CD4-positive, alpha-beta T cell treated with Interferon gamma for 1 hour (primary cell): ENCODE measurements around the gene GDF9.
A peak's percentile ranks its signal among the peaks of the same experiment; 100 is the strongest.
"Not testable (repeated sequence)": the region's sequence is repeated elsewhere in the genome, so short reads cannot be mapped to it uniquely, and the experiment has no call there.

ENCODE experiments used
- DNase-seq: peaks from one replicate; pipeline ENCODE4 v3.0.0-alpha.2; 2020

GDF9 gene

GRCh38 chr5:132872788-132873118, 6.5 kb upstream of the GDF9 start:
- no peak for DNase-seq

DNA sequence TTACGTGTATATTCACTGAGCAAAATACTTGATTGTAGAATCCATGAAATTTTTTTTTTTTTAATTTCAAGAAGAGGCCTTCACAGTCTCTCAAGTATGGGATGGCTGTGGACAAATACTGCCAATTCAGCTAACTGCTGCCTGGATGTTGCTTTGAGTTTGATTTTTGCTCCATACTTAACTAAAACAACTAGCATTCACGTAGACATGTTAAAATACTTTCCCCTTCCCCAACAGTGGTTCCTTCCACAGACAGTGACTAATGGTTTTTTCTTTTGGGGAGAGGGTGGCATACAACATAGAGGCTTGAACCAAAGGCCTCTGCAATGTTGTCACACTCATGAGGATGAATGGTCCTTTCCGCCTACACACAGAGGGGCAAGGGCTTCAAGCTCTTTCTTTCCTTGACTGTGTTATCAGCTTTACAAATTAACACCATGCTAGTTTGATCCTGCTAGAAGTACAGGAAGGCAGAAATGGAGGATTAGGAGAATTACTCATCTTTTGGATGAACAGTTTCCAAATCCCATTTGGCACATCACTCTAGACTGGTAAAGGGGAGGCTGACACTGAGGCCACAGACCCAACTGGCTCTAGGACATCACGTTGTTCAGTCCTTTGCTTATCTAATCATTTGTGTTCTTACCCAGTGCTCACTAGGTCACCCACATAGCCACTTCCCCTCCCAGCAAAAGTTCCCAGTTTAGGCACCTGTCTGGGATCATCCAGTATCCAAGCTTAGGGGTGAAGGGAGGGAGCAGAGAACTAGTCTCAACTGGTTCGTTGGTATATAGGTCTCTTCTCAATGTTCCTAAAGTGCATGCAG, 5.4 kb upstream of the GDF9 start:
- DNase-seq: no peak

DNA sequence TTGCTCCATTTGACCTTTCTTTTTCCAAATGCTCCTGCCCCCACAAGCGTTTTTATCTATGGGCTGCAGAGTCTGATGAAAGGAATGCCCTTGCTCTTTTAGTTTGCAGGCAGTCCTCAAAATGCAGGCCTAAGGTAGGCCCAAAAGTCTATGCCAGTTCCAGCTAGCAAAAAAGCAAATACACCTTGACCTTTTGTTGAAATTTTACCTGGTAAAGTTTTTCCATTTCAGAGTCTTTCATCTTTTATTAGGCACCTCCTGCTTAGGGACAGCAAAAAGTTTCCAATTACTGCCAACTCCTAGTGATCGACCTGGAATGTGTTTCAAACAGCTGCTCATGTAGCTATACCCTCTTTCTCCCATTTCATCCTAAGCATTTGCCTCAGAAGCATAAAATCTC, 4.5 kb upstream of the GDF9 start:
- no peak for DNase-seq

DNA sequence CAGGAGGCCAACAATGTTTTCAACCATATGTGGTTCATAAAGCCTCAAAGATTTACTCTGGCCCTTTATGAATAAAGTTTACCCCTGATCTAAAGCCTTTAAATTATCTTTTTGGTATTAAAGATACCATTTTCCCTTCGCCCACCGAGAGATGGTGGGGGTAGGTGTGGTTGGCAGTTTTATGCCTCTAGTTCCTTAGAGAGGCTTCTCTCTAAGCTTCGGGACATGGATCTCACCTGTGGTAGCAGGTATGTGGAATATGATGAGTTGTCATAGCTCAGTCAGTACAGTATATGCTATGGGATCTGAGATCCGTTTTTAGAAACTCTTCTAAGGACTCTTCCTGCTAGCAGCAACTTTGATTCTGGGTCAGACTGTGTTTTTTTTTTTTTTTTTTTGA, 2.5 kb upstream of the GDF9 start:
- DNase-seq: no peak

DNA sequence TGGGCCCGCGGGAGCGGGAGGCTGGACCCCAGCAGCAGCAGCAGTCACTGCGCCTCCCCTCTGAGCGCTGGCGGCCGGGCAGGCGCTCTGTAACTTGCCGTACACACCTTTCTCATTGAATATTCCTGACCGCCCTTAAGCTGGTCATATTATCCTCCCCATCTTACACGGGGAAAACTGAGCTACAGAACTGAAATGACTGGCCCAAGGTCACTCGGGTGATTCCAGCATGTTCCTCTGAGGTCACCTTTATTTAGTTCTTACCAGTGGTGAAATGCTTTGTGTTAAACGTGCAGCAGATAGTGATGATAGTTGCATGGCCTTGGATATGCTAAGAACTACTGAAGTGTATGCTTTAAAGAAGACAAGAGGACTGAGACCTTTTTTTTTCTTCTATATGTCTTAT, 780 bp upstream of the GDF9 start:
- no peak for DNase-seq

- no peak for DNase-seq
These were observed 464 bp downstream of the GDF9 start for GRCh38 chr5:132865668-132866341.

GRCh38 chr5:132860742-132861141, 5.5 kb downstream of the GDF9 start:
- DNase-seq: no peak

- no peak for DNase-seq
These were observed 6.3 kb downstream of the GDF9 start for GRCh38 chr5:132859889-132860437.

GRCh38 chr5:132856011-132856410, 10.3 kb downstream of the GDF9 start:
- no peak for DNase-seq

GRCh38 chr5:132854992-132855391, 11.3 kb downstream of the GDF9 start:
- not testable (repeated sequence) for DNase-seq

GRCh38 chr5:132854301-132854700, 12.0 kb downstream of the GDF9 start:
- no peak for DNase-seq

- no peak for DNase-seq
These were observed 12.5 kb downstream of the GDF9 start for GRCh38 chr5:132853790-132854189.

- no peak for DNase-seq
These were observed 12.9 kb downstream of the GDF9 start for GRCh38 chr5:132853323-132853722.

DNA sequence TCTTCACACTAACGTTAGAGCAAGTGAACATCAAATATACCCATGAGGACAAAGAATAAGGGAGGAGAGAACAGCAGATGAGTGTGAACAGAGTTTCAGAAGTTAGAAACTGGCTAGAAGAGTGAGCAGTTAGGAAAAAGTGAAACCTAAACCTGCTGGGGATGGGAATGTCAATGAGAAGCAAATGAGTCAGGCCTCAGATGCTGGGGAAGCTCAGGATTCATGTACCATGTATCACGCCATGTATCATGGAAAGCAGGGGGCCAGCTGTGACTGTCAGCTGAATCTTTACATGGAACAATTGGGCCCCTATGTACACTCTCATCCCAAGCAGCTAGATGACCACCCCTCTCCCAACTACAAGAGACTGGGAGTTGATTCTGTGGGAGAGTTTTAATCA, 16.2 kb downstream of the GDF9 start:
- DNase-seq: no peak

DNA sequence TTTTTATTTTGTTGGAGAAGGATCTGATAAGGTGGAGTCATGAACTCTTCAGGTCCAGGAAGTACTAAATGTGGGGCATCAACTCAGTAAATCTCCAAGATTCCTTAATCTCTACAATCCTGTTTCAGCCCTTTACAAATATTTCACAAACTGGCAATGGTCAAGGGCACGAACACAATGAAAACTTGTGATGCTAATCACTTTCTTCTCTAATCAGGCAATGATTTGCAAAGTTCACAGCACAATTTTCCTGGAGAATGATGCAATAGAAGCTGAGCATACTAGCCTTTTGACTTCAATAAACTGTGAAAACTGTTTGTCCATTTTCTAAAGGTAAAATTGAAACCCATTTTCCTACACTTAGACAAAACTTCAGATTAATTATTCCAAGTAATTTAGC, 16.9 kb downstream of the GDF9 start:
- DNase-seq: no peak

- no peak for DNase-seq
These were observed 18.0 kb downstream of the GDF9 start for GRCh38 chr5:132848270-132848669.

GRCh38 chr5:132841305-132841704, 25.0 kb downstream of the GDF9 start:
- peak; percentile 25 for DNase-seq

- DNase-seq: no peak
These were observed 25.4 kb downstream of the GDF9 start for GRCh38 chr5:132840896-132841295.

GRCh38 chr5:132840313-132840712, 26.0 kb downstream of the GDF9 start:
- DNase-seq: no peak

DNA sequence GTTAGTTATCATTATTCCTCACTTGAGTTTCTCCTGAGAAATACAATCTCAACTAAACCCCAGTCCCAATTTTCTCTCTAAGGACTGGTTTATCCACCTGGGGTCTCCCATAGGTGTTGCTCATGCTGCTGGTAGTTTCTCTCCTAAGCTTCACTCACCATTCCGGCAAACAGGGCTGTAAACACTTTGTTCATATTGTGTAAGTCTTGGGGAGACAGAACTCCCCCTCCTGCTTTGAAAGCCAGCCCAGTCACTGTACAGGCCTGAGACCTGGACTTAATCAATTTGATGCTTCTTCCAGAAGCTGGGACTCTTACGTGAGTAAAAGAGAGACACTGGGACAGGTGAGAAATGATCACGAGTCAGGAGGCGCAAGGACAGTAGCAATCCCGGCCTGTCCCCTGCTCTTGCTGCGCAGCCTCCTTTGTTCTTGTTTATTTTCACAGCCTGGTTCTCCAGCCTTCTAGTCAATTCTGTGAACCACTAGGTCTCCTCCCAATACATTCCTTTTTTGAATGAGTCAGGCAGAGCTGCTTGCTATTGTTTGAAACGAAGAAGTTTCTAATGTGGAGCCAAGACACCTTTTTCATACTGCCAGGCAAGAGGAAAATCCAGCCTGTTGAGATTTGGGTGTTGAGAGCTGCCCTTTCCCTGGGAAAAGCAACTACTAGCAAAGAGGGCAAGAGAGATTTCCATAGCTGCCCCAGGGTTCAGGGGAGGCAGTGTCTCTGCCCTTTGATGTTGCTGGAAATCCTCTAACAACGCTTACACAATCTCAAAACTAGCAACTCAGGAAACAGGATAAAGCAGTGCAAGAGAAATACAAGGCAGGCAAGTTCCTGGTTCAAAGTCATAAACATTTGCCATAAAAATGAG, 26.6 kb downstream of the GDF9 start:
- no peak for DNase-seq

GRCh38 chr5:132838516-132839282, 27.6 kb downstream of the GDF9 start:
- DNase-seq: no peak

DNA sequence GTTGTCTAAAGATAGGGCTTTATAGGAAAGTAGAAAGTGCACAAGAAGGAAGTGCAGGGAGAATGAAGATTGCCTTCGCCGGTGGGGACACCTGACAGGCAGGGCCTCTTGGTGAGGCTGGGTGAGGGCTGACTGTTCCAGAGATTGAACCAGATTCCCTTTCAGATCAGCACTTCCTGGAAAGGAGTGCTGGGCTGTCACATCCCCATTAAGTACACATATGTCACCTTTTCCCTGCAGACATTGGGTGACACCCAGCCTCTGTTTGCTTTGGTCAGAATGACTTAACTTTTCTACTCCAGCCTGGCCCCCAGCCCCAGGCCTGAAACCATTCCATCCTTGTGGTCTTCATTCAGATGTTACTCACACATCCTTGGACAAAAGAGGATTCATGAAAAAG, 28.4 kb downstream of the GDF9 start:
- no peak for DNase-seq

DNA sequence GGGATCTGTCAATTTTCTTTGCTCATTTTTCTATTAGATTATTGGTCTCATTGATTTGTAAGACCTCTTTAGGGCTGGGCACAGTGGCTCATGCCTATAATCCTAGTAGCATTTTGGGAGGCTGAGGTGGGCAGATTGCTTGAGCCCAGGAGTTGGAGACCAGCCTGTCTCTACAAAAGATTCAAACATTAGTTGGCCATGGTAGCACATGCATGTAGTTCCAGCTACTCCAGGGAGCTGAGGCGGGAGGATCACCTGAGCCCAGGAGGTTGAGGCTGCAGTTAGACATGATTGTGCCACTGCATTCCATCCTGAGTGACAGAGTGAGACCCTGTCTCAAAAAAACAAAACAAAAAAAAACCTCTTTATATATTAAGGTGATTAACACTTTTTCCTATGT, 29.4 kb downstream of the GDF9 start:
- DNase-seq: no peak
